H7 (cell line): Measurements from ENCODE around the gene ZNF358. TPM values are rescaled to one million over a fixed set of nuclear protein-coding genes. Genes with fewer than 3 reads are reported as not detected.

Source experiments
- DNase-seq: peaks from one replicate; pipeline ENCODE4 v3.0.0; 2012
- H3K27me3 ChIP-seq: 2 replicates; pipeline ENCODE4 v1.6.0; 2011; ENCODE audit warnings: mild to moderate bottlenecking, low read length; ENCODE audit not compliant: control insufficient read depth, insufficient read depth
- H3K36me3 ChIP-seq: replicated peaks from 2 replicates; pipeline ENCODE4 v1.5.1; 2011; ENCODE audit warnings: low read length; ENCODE audit not compliant: control insufficient read depth, insufficient read depth
- H3K4me3 ChIP-seq: 2 replicates; pipeline ENCODE4 v1.5.1; 2011; ENCODE audit warnings: low read depth, mild to moderate bottlenecking, control low read depth, low read length, moderate library complexity; ENCODE audit not compliant: insufficient read depth
- total RNA-seq: library from RNA; depleted of rRNA; stranded (reverse); fragments of >200 nt; shearing (Covaris generic); gene quantifications from 2 replicates; pipeline ENCODE4 v1.2.3, GENCODE V29; 2014

Gene ZNF358
- total RNA-seq, 1 experiment from 2014 or later: 52.1 TPM

DNA sequence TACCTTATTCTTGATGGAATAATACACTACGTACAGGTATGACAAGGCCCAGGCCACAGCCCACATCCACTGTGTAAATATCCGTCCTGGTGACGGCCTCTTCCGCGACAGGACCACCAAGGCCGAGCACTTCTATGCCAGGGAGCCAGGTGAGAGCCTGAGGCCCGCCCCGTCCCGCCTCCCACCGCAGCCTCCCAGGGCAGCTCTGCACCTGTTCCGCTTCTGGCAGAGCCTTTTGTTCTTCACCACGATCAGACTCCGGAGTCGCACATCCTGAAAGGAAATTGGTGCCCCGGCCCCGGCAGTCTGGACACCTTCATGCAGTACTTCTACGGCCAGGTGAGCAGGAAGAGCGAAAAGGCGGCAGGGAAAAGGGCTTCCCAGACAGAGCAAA is 10.6 kb upstream of the ZNF358 start:
- peak overlapping the region; percentile 42; the same call in 1 of the 2 replicates for H3K4me3 ChIP-seq
- DNase-seq: peak; percentile 53
- peaks cover 17% of the 10 kb centered on the region for H3K27me3 ChIP-seq
- no peaks in the 10 kb centered on the region for H3K36me3 ChIP-seq

- DNase-seq: peak; percentile 99
These were observed 10.1 kb upstream of the ZNF358 start for GRCh38 chr19:7505682-7506384.

DNA sequence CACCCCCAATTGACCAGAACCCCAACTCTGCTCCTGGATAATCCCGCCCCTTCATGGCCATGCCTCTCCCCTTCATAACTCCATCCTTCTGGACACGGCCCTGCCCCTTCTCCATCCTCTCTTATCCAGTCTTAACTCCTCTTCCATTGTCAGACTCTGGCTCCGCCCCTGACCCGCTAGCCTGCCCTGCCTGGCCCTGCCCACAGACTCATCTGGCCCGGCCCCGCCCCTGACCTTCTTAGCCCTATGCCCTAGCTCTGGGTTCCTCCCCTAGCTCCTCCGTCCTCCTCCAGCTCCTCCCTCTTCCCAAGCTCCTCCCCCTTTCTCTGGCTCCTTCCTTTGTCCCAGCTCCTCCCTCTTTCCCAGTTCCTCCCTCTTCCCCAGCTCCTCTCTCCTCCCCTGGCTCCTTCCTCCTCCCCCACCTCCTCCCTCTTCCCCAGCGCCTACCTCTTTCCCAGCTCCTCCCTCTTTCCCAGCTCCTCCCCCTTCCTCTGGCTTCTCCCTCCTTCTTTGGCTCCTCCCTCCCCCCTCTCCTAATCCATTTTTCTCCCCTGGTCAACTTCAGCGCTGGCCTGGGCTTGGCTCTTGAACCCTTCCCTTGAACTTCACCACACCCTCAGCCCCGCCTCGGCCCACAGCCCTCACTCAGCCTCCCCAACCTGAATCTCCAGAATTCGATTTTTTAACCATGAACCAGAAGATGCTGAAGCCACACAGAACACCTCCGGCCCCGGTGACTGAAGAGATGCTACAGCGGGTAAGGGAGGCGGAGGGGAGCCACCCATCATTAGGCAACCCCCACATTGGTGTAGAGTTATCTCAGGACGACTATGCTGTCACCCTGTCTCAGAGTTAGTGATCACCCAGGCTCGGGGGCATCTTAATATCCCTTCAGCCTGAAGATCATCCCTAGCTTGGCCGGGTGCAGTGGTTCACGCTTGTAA is 9.2 kb upstream of the ZNF358 start:
- no peaks in the 10 kb centered on the region for H3K36me3 ChIP-seq
- peak overlapping the region; percentile 32; the same call in 1 of the 2 replicates for H3K4me3 ChIP-seq
- peak; percentile 90 for DNase-seq
- peaks cover 7% of the 10 kb centered on the region for H3K27me3 ChIP-seq

More at GRCh38 chr19:7505682-7506384, 10.1 kb upstream of the ZNF358 start:
- Histone ChIP-seq H3K4me3 (peak overlapping the region; percentile 42), H3K36me3 (no peaks in the 10 kb centered on the region), H3K27me3 (peaks cover 13% of the 10 kb centered on the region)

DNA sequence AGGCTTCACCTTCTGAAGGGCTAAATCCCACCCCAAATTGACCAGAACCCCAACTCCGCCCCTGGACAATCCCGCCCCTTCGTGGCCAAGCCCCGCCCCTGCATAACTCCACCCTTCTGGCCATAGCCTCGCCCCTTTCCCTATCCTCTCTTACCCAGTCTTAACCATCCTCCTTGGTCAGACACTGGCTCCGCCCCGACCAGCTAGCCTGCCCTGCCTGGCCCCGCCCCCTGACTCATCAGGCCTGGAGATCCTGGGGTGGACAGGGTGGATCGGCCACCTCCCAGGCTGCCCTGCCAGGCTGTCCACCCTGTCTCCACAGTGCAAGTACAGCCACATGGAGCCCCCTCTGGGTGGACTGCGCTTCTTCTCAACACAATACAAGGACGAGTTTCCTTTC is 8.0 kb upstream of the ZNF358 start:
- Histone ChIP-seq H3K27me3 (peaks cover 5% of the 10 kb centered on the region; the same call in 1 of the 2 replicates), H3K4me3 (no peak overlapping the region), H3K36me3 (no peaks in the 10 kb centered on the region)
- peak; percentile 93 for DNase-seq

DNA sequence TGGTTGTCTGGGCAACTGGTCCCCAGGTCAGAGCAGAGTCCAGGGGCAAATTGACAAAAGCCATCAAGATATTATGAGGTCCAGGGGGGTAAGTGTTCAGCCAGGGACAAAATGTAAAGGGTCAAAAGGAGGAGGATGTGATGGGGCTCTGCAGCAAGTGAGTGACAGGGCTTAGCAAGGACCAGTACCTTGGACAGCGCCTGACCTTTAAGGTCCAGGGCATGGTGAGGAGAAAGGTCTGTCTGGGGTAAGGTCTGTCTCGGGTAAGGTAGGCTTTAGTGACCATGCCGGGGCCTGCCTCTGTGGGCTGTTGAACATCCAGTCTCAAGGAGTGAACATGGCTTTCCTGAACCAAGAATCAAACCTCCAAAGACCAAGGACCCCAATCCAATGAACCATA is 6.3 kb upstream of the ZNF358 start:
- H3K27me3 ChIP-seq: peaks cover 5% of the 10 kb centered on the region; the same call in 1 of the 2 replicates
- no peak overlapping the region for H3K4me3 ChIP-seq
- DNase-seq: peak; percentile 30
- H3K36me3 ChIP-seq: no peaks in the 10 kb centered on the region

DNA sequence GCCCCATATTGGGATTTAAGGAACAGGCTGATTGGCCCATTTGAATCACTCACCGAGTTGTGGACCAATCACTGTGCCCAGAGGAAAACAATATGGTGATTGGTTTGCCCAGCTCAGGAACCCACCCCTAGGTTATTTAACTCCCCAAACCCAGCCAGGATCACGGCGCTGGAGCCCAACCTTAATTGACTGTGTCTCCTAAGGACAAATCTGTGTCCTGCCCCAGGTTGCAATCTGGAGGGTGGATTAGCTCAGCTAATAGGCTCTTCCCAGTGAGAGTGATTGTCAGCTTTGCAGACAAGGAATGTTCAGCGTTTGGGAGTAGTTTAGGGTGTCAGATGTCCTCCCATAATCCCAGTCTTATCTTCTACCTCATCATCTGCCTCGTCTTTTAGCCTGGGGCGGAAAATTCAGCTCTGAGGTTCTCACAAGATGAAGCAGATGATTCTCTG is 3.5 kb upstream of the ZNF358 start:
- Histone ChIP-seq H3K36me3 (no peaks in the 10 kb centered on the region), H3K4me3 (no peak overlapping the region), H3K27me3 (no peaks in the 10 kb centered on the region; the same call in 1 of the 2 replicates)
- peak; percentile 35 for DNase-seq

GRCh38 chr19:7513809-7514642 is 1.9 kb upstream of the ZNF358 start:
- Histone ChIP-seq H3K4me3 (no peak overlapping the region), H3K36me3 (no peaks in the 10 kb centered on the region), H3K27me3 (no peaks in the 10 kb centered on the region; the same call in 1 of the 2 replicates)
- DNase-seq: no peak

- no peaks in the 10 kb centered on the region for H3K36me3 ChIP-seq
- peak; percentile 33 for DNase-seq
These were observed 726 bp upstream of the ZNF358 start for GRCh38 chr19:7515110-7515644.

GRCh38 chr19:7516333-7516732 is 430 bp downstream of the ZNF358 start:
- H3K27me3 ChIP-seq: no peaks in the 10 kb centered on the region
- H3K36me3 ChIP-seq: no peaks in the 10 kb centered on the region
- peak overlapping the region; percentile 67 for H3K4me3 ChIP-seq
- DNase-seq: no peak

More at GRCh38 chr19:7515110-7515644, 726 bp upstream of the ZNF358 start:
- Histone ChIP-seq H3K27me3 (no peaks in the 10 kb centered on the region; the same call in 1 of the 2 replicates), H3K4me3 (0 out of 2 replicates have a peak overlapping the region, but pooled peaks have one; percentile 15)

- H3K36me3 ChIP-seq: no peaks in the 10 kb centered on the region
- no peaks in the 10 kb centered on the region for H3K27me3 ChIP-seq
- peak; percentile 58 for DNase-seq
- H3K4me3 ChIP-seq: peak overlapping the region; percentile 67
These were observed 975 bp downstream of the ZNF358 start for GRCh38 chr19:7516878-7517277.

DNA sequence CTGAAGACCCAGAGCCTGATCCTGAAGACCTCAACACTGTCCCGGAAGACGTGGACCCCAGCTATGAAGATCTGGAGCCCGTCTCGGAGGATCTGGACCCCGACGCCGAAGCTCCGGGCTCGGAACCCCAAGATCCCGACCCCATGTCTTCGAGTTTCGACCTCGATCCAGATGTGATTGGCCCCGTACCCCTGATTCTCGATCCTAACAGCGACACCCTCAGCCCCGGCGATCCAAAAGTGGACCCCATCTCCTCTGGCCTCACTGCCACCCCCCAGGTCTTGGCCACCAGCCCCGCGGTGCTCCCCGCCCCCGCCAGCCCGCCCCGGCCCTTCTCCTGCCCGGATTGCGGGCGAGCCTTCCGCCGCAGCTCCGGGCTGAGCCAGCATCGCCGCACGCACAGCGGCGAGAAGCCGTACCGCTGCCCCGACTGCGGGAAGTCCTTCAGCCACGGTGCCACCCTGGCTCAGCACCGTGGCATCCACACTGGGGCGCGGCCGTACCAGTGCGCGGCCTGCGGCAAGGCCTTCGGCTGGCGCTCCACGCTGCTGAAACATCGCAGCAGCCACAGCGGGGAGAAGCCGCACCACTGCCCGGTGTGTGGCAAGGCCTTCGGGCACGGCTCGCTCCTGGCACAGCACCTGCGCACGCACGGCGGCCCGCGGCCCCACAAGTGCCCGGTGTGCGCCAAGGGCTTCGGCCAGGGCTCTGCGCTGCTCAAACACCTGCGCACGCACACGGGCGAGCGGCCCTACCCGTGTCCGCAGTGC is 3.6 kb downstream of the ZNF358 start:
- no peaks in the 10 kb centered on the region for H3K36me3 ChIP-seq
- DNase-seq: peak; percentile 35
- H3K27me3 ChIP-seq: no peaks in the 10 kb centered on the region
- no peak overlapping the region for H3K4me3 ChIP-seq

DNA sequence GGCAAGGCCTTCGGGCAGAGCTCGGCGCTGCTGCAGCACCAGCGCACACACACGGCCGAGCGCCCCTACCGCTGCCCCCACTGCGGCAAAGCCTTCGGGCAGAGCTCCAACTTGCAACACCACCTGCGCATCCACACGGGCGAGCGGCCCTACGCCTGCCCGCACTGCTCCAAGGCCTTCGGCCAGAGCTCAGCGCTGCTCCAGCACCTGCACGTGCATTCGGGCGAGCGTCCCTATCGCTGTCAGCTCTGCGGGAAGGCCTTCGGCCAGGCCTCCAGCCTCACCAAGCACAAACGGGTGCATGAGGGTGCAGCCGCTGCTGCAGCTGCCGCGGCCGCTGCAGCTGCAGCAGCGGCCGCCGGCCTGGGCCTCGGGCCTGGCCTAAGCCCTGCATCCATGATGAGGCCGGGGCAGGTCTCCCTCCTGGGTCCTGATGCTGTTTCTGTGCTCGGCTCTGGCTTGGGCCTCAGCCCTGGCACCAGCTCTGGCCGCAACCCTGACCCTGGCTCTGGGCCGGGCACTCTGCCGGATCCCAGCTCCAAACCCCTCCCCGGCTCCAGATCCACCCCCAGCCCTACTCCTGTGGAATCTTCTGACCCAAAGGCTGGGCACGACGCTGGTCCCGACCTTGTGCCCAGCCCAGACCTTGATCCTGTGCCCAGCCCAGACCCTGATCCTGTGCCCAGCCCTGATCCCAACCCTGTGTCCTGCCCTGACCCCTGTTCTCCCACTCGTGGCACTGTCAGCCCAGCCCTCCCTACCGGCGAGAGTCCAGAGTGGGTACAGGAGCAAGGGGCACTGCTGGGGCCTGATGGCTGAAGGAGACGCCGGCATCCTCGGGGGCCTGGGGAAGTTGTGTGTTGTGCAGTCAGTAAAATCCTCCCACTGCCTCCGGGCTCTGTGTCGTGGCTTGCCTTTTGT is 4.5 kb downstream of the ZNF358 start:
- peaks cover under 1% of the 10 kb centered on the region; the same call in 1 of the 2 replicates for H3K36me3 ChIP-seq
- no peaks in the 10 kb centered on the region for H3K27me3 ChIP-seq
- peak; percentile 33 for DNase-seq
- H3K4me3 ChIP-seq: no peak overlapping the region
